Hepatocyte (in vitro differentiated cells): ENCODE measurements around the gene OOSP1. TPM values are rescaled to one million over a fixed set of nuclear protein-coding genes. Genes with fewer than 3 reads are reported as not detected.

Source experiments
- DNase-seq: peaks from one replicate; pipeline ENCODE4 v3.0.0-alpha.2; 2016; ENCODE audit warnings: low spot score
- H2AFZ ChIP-seq: fragments of 200-600 bp; sonication (generic); 2 replicates; pipeline ENCODE4 v1.6.0; 2016; ENCODE audit warnings: antibody characterized with exemption, mild to moderate bottlenecking
- H3K27ac ChIP-seq: fragments of 200-600 bp; sonication (generic); 2 replicates; pipeline ENCODE4 v1.5.1; 2016; ENCODE audit warnings: mild to moderate bottlenecking
- H3K27me3 ChIP-seq: fragments of 200-600 bp; sonication (generic); 2 replicates; pipeline ENCODE4 v1.6.1; 2016
- H3K36me3 ChIP-seq: fragments of 200-600 bp; sonication (generic); replicated peaks from 2 replicates; pipeline ENCODE4 v1.5.1; 2016; ENCODE audit warnings: low read depth; ENCODE audit not compliant: insufficient read depth
- H3K4me1 ChIP-seq: fragments of 200-600 bp; sonication (generic); 2 replicates; pipeline ENCODE4 v1.5.1; 2016; ENCODE audit warnings: mild to moderate bottlenecking, moderate library complexity; ENCODE audit not compliant: insufficient read depth
- H3K4me2 ChIP-seq: fragments of 200-600 bp; sonication (generic); 2 replicates; pipeline ENCODE4 v1.6.0; 2016
- H3K4me3 ChIP-seq: fragments of 200-600 bp; sonication (generic); 2 replicates; pipeline ENCODE4 v1.5.1; 2016; ENCODE audit warnings: mild to moderate bottlenecking
- H3K79me2 ChIP-seq: fragments of 200-600 bp; sonication (generic); 2 replicates; pipeline ENCODE4 v1.6.0; 2017; ENCODE audit warnings: mild to moderate bottlenecking
- H3K9me2 ChIP-seq: fragments of 200-600 bp; sonication (generic); replicated peaks from 2 replicates; pipeline ENCODE4 v1.6.0; 2017; ENCODE audit warnings: mild to moderate bottlenecking; ENCODE audit not compliant: insufficient read depth
- H3K9me3 ChIP-seq: fragments of 200-600 bp; sonication (generic); 2 replicates; pipeline ENCODE4 v1.5.1; 2016; ENCODE audit warnings: low read depth, mild to moderate bottlenecking
- H4K20me1 ChIP-seq: fragments of 200-600 bp; sonication (generic); 2 replicates; pipeline ENCODE4 v1.6.0; 2016; ENCODE audit warnings: mild to moderate bottlenecking; ENCODE audit not compliant: insufficient read depth, poor library complexity, severe bottlenecking
- EZH2 ChIP-seq: fragments of 200-600 bp; sonication (generic); IDR thresholded peaks from 2 replicates; pipeline ENCODE4 v1.6.1; 2016; ENCODE audit warnings: antibody characterized with exemption, mild to moderate bottlenecking, borderline replicate concordance
- EZH2phosphoT487 ChIP-seq: fragments of 200-600 bp; sonication (generic); IDR thresholded peaks from one replicate; pipeline ENCODE4 v1.6.1; 2018; ENCODE audit warnings: antibody characterized with exemption, mild to moderate bottlenecking, low read depth, moderate library complexity; ENCODE audit not compliant: unreplicated experiment, severe bottlenecking
- WGBS: methylation state at CpG from one replicate; pipeline ENCODE4 v1.1.6; 2016; ENCODE audit warnings: low lambda C conversion rate; ENCODE audit errors: missing lambda C conversion rate; 5-methylcytosine and 5-hydroxymethylcytosine counted together
- polyA plus RNA-seq: library from polyadenylated mRNA; unstranded; fragments of >200 nt; fragmentation: Nextera tagmentation; extraction: Ambion mirVana; gene quantifications from 2 replicates; pipeline ENCODE4 v1.2.1, GENCODE V29; 2016
- total RNA-seq: library from RNA; depleted of rRNA; stranded (reverse); fragments of >200 nt; gene quantifications from 2 replicates; pipeline ENCODE4 v1.2.3, GENCODE V29; 2014
- TF ChIP-seq, protein P1 (sequence below): fragments of 200-600 bp; sonication (generic); IDR thresholded peaks from 2 replicates; pipeline ENCODE4 v1.5.1; 2016; ENCODE audit warnings: antibody characterized with exemption, mild to moderate bottlenecking; ENCODE audit not compliant: poor library complexity

OOSP1 gene
- total and polyA plus RNA-seq, 2 experiments from 2014 or later: not detected

GRCh38 chr11:59898046-59898445, 40.2 kb upstream of the OOSP1 start:
- H3K4me2 ChIP-seq: no peak overlapping the region
- no peak for DNase-seq
- no peaks in the 10 kb centered on the region for H3K27me3 ChIP-seq
- no peaks in the 10 kb centered on the region for H3K9me2 ChIP-seq
- no peaks in the 10 kb centered on the region for H3K9me3 ChIP-seq
- H3K79me2 ChIP-seq: no peaks in the 10 kb centered on the region
- TF ChIP-seq EZH2: no peak
- no peak for TF ChIP-seq EZH2phosphoT487
- TF ChIP-seq, protein P1, sequence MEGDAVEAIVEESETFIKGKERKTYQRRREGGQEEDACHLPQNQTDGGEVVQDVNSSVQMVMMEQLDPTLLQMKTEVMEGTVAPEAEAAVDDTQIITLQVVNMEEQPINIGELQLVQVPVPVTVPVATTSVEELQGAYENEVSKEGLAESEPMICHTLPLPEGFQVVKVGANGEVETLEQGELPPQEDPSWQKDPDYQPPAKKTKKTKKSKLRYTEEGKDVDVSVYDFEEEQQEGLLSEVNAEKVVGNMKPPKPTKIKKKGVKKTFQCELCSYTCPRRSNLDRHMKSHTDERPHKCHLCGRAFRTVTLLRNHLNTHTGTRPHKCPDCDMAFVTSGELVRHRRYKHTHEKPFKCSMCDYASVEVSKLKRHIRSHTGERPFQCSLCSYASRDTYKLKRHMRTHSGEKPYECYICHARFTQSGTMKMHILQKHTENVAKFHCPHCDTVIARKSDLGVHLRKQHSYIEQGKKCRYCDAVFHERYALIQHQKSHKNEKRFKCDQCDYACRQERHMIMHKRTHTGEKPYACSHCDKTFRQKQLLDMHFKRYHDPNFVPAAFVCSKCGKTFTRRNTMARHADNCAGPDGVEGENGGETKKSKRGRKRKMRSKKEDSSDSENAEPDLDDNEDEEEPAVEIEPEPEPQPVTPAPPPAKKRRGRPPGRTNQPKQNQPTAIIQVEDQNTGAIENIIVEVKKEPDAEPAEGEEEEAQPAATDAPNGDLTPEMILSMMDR: no peak
- no peaks in the 10 kb centered on the region for H3K4me1 ChIP-seq
- H3K36me3 ChIP-seq: no peaks in the 10 kb centered on the region
- WGBS: 98% methylated on average over 31 of the region's 31 CpGs
- no peaks in the 10 kb centered on the region for H4K20me1 ChIP-seq
- no peak overlapping the region for H3K27ac ChIP-seq
- no peak overlapping the region for H2AFZ ChIP-seq
- H3K4me3 ChIP-seq: no peak overlapping the region

DNA sequence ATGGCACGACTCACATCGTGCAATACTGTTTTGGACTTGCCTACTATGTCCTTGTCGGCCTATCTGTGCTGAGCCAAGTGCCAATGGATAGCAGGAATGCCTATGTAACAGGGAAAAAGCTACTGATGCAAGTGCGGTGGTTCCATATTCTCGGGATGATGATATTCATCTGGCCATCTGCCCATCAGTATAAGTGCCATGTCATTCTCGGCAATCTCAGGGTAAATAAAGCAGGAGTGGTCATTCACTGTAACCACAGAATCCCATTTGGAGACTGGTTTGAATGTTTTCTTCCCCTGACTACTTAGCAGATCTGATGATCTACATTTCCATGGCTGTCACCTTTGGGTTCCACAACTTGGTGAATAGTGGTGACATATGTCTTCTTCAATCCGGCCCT, 39.6 kb upstream of the OOSP1 start:
- WGBS: 94% methylated on average over 7 of the region's 7 CpGs
- H3K4me1 ChIP-seq: no peaks in the 10 kb centered on the region
- H2AFZ ChIP-seq: no peak overlapping the region
- H3K4me3 ChIP-seq: no peak overlapping the region
- H3K9me3 ChIP-seq: no peaks in the 10 kb centered on the region
- no peaks in the 10 kb centered on the region for H3K27me3 ChIP-seq
- H3K79me2 ChIP-seq: no peaks in the 10 kb centered on the region
- DNase-seq: no peak
- TF ChIP-seq, protein P1: no peak
- TF ChIP-seq EZH2: no peak
- TF ChIP-seq EZH2phosphoT487: no peak
- no peak overlapping the region for H3K4me2 ChIP-seq
- no peak overlapping the region for H3K27ac ChIP-seq
- H3K9me2 ChIP-seq: no peaks in the 10 kb centered on the region
- H3K36me3 ChIP-seq: no peaks in the 10 kb centered on the region
- no peaks in the 10 kb centered on the region for H4K20me1 ChIP-seq

- 78% methylated on average over 11 of the region's 11 CpGs for WGBS
- Histone ChIP-seq H2AFZ (no peak overlapping the region), H3K9me3 (no peaks in the 10 kb centered on the region), H3K4me3 (no peak overlapping the region), H4K20me1 (no peaks in the 10 kb centered on the region), H3K4me2 (no peak overlapping the region), H3K36me3 (no peaks in the 10 kb centered on the region), H3K27ac (no peak overlapping the region), H3K79me2 (no peaks in the 10 kb centered on the region), H3K4me1 (no peaks in the 10 kb centered on the region), H3K27me3 (no peaks in the 10 kb centered on the region), H3K9me2 (no peaks in the 10 kb centered on the region)
- no peak for TF ChIP-seq EZH2
- TF ChIP-seq, protein P1: no peak
- TF ChIP-seq EZH2phosphoT487: no peak
- no peak for DNase-seq
Observed at GRCh38 chr11:59899532-59899931, 38.7 kb upstream of the OOSP1 start.
